ENCODE measurements around the gene ZNHIT1. TPM values are rescaled to one million over a fixed set of nuclear protein-coding genes. Genes with fewer than 3 reads are reported as not detected.
"Not testable (repeated sequence)": the region's sequence is repeated elsewhere in the genome, so short reads cannot be mapped to it uniquely, and the experiment has no call there.

Gene ZNHIT1
- total and polyA plus RNA-seq, 2 experiments from 2014 or later: 86.7 to 109 TPM

DNA sequence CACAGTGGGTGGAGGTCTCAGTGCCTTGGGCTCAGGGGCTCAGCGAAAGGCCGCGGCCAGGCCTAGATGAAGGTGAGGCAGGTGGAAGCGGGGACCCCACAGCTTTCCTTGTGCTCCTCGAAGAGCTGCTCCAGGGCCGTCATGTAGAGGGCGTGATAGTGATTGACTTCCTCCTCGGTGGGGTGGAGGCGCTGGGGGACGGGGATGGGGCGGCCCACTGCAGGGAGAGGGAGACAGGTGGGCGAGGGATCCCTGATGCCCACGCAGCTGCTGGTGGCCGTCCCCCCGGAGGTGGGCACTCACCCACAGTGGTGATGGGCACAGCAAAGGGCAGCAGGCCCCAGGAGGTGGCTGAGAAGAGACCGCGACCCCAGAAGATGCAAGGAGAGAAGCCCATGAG, 22.1 kb upstream of the ZNHIT1 start:
- no peak overlapping the region for H3K27ac ChIP-seq
- no peaks in the 10 kb centered on the region for H3K36me3 ChIP-seq
- no peaks in the 10 kb centered on the region for H3K9me3 ChIP-seq (ENCODE audit: low read depth)
- peaks cover 12% of the 10 kb centered on the region for H3K27me3 ChIP-seq
- TF ChIP-seq CTCF (IDR thresholded peaks at IDR 0.05; ENCODE audit: low read depth, low read length): no peak
- H3K4me3 ChIP-seq: no peak overlapping the region
- DNase-seq (ENCODE audit: low read depth in 1 of 2, low spot score in 1 of 2): no peak
- H3K4me1 ChIP-seq (ENCODE audit: low read depth): no peaks in the 10 kb centered on the region

- Histone ChIP-seq H3K9me3 (ENCODE audit: low read depth) (no peaks in the 10 kb centered on the region), H3K27ac (no peak overlapping the region), H3K27me3 (peaks cover 33% of the 10 kb centered on the region), H3K4me1 (ENCODE audit: low read depth) (no peaks in the 10 kb centered on the region), H3K36me3 (no peaks in the 10 kb centered on the region), H3K4me3 (no peak overlapping the region)
- DNase-seq (ENCODE audit: low read depth in 1 of 2, low spot score in 1 of 2): no peak
- no peak for TF ChIP-seq CTCF (IDR thresholded peaks at IDR 0.05; ENCODE audit: low read depth, low read length)
These were observed 20.0 kb upstream of the ZNHIT1 start for GRCh38 chr7:101197991-101198390.

DNA sequence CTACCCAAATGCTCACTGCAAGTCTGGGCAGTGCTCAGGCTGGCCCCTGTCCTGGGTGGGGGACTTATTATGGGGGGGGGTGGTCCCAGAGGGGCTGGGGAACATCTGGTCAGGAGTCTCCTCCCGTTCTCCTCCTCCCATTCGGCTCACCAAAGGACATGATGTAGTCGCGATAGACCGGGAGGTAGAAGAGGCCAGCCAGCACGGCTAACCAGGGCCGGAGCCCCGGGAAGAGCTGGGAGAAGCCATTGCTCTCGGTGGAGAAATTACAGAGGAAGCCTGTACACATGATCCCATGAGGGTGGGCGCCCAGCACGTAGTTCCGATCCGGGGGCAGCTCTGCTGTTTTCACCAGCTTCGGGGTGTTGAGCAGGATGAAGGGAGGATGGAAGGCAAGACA, 19.5 kb upstream of the ZNHIT1 start:
- H3K4me1 ChIP-seq (ENCODE audit: low read depth): no peaks in the 10 kb centered on the region
- DNase-seq (ENCODE audit: low read depth in 1 of 2, low spot score in 1 of 2): no peak
- H3K4me3 ChIP-seq: no peak overlapping the region
- no peaks in the 10 kb centered on the region for H3K36me3 ChIP-seq
- H3K27ac ChIP-seq: no peak overlapping the region
- H3K9me3 ChIP-seq (ENCODE audit: low read depth): no peaks in the 10 kb centered on the region
- no peak for TF ChIP-seq CTCF (IDR thresholded peaks at IDR 0.05; ENCODE audit: low read depth, low read length)
- peaks cover 38% of the 10 kb centered on the region for H3K27me3 ChIP-seq

GRCh38 chr7:101199522-101199921, 18.4 kb upstream of the ZNHIT1 start:
- DNase-seq (ENCODE audit: low read depth in 1 of 2, low spot score in 1 of 2); H3K9me3 ChIP-seq (ENCODE audit: low read depth); H3K4me3 ChIP-seq; H3K27ac ChIP-seq; H3K4me1 ChIP-seq (ENCODE audit: low read depth); H3K36me3 ChIP-seq: not testable (repeated sequence)
- peaks cover 44% of the 10 kb centered on the region for H3K27me3 ChIP-seq

DNA sequence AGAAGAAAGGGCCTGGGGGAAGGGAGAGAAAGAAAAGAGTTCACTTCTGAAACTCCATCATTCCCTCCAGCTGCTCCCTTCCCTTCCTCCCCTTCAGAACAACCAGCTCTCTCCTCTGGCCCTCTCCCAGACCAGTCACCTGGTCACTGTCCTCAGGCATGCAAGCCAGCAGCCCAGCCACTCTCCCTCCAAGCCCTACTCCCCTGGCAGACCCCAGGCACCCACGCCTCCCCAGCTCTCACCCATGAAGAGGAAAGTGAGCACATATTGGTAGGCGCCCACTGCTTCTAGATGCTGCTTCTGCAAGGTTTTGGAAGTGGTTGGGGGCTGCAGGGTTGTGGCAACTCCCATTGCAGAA, 17.5 kb upstream of the ZNHIT1 start:
- Histone ChIP-seq H3K27me3 (peaks cover 44% of the 10 kb centered on the region), H3K27ac (no peak overlapping the region), H3K4me1 (ENCODE audit: low read depth) (no peaks in the 10 kb centered on the region), H3K4me3 (no peak overlapping the region), H3K36me3 (no peaks in the 10 kb centered on the region), H3K9me3 (ENCODE audit: low read depth) (no peaks in the 10 kb centered on the region)
- TF ChIP-seq CTCF (IDR thresholded peaks at IDR 0.05; ENCODE audit: low read depth, low read length): no peak
- no peak for DNase-seq (ENCODE audit: low read depth in 1 of 2, low spot score in 1 of 2)

DNA sequence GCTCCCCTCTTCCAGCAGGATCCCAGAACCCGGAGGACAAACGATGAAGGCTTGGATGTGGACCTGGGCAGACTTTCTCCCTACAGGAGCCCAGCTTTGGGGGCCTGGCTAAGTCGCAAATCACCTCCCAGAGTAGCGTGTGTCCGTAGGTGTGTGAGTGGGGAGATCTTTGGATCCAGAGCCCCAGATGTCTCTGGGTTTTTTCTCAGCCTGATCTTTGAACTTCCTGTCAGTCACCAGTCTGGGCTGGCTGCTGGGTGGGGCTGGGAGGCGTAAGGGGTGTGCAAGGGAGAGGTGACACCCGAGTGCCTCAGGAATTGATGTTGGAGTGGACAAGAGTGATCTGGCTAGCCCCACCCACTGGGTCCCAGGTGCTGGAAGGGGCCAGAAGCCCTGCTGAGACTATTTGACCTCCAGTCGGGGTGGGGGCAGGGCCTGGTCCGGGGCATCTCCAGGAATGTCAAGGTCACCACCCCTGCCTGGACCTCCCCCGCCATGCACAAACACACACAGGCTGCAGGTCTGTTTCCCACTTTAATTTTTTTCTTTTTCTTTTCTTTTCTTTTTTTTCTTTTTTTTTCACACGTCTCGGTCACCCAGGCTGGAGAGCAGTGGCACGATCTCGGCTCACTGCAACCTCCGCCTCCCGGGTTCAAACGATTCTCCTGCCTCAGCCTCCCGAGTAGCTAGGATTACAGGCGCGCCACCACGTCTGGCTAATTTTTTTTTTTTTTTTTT, 16.9 kb upstream of the ZNHIT1 start, which contains the start of gene MOGAT3:
Gene MOGAT3, minus strand, starts transcription at position 175 of the 738 bp plus-strand sequence. CDS start 182 bp downstream, outside the sequence.
- Histone ChIP-seq H3K9me3 (ENCODE audit: low read depth) (no peaks in the 10 kb centered on the region), H3K27ac (no peak within 1 kb of the TSS), H3K27me3 (peaks cover 44% of the 10 kb centered on the region), H3K4me1 (ENCODE audit: low read depth) (no peaks in the 10 kb centered on the region), H3K36me3 (no peaks in the 10 kb centered on the region), H3K4me3 (no peak within 1 kb of the TSS)
- no peak for DNase-seq (ENCODE audit: low read depth in 1 of 2, low spot score in 1 of 2)
- TF ChIP-seq CTCF (IDR thresholded peaks at IDR 0.05; ENCODE audit: low read depth, low read length): no peak

All from cardiac muscle cell (in vitro differentiated cells and primary cell).